UCSD-AML1 (cell line): ENCODE data around the gene MED15.
"Not testable (repeated sequence)": the region's sequence is repeated elsewhere in the genome, so short reads cannot be mapped to it uniquely, and the experiment has no call there.

Experiments
- DNase-seq: peaks from one replicate; lab custom pipeline; 2025; ENCODE audit not compliant: unreplicated experiment; lab: John Stamatoyannopoulos, UW

The MED15 gene

GRCh38 chr22:20581503-20582170, 74.2 kb downstream of the MED15 start:
- DNase-seq = no peak

GRCh38 chr22:20582171-20582511, 74.7 kb downstream of the MED15 start:
- no peak for DNase-seq

- DNase-seq = no peak
Measured at GRCh38 chr22:20582520-20583361, 75.3 kb downstream of the MED15 start.

- no peak for DNase-seq
Measured at GRCh38 chr22:20583471-20583922, 76.1 kb downstream of the MED15 start.

DNA sequence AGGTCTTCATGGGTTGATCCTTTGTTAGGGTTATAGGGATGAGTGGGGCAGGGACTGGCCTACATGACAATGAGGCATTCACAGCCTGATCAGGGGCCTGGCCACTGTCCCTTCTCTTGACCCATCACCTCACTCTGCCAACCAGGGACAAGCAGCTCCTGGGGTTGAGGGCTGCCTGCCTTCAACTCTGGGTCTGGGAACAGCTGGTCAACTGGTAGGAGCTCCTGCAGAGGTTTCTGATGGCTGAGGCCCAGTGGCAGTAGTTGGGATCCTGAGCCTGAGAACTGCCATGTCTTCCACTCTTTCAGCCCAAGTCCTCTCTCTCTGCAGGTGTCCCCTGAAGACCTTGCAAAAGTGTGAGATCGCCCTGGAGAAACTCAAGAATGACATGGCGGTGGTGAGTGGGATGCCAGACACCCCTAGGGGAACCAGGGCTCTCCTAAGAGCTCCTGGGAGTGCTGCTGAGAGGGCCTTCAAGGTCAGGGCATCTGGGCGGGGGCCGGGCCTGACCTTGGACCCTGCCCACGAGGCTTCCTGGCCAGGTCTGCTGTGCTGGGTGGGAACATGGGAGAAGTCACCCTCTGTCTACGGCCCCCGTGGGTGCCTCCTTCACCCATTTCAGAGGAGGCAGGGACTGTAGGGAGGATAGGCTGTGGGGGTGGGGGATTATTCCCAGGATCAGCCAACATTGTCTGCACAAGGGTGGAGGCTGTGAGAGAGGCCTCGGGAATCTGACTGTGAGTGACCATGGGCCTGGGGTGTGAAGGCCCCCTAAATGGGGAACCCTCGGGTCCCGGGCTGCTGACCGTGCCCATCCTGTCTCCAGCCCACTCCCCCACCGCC, 76.8 kb downstream of the MED15 start:
- no peak for DNase-seq

DNA sequence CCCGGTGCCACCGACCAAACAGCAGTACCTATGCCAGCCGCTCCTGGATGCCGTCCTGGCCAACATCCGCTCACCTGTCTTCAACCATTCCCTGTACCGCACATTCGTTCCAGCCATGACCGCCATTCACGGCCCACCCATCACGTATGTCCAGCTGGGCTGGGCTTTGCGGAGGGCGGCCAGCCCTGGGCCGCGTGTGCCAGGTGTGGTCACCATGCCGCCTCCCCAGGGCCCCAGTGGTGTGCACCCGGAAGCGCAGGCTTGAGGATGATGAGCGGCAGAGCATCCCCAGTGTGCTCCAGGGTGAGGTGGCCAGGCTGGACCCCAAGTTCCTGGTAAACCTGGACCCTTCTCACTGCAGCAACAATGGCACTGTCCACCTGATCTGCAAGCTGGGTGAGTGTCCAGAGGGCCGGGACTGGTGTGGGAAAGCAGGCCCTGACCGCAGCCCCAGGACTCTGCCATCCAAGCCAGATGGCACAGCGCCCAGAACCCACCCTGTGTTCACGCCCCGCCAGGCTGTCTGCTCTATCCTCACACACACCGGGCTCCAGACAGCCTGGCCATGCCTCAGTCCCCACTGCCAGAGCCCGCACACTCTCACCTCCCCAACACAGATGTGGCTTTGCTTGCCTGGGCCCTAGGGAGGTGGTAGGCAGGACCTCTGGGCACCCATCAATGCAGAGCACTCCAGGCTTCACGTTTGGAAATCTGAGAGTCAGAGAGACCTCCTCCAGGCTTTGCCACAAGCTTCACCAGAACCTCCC, 77.6 kb downstream of the MED15 start:
- DNase-seq = no peak

DNA sequence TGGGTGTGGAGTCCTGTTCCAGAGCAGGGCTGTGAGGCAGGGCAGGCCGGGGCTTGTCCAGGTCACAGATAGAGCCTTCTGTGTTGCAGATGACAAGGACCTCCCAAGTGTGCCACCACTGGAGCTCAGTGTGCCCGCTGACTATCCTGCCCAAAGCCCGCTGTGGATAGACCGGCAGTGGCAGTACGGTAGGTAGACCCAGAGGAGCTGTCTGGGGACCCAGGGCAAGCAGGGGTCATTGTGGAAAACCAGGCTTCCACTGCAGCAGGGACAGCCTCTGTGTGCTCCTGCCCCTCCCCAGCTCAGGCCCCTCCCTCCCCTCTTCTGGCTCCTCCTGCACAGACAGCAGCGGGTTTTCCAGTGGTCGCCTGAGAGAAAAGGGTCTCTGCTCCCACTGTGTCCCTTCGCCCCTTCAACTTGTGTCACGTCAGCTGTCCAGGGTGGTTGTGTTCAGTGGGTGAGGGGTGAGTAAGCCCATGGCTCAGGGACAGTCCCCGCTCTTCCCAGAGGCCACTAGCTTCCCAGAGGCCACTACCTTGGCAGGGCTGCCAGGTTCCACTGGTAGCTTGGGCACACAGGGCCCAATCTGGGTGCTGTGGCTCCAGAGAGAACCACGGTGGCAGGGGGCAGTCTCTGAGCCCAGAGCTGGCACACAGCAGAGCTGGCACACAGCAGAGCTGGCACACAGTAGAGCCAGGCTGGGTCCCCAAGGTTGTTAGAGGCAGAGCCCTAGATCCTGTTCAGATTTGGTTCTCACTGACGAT, 78.4 kb downstream of the MED15 start:
- DNase-seq = no peak

DNA sequence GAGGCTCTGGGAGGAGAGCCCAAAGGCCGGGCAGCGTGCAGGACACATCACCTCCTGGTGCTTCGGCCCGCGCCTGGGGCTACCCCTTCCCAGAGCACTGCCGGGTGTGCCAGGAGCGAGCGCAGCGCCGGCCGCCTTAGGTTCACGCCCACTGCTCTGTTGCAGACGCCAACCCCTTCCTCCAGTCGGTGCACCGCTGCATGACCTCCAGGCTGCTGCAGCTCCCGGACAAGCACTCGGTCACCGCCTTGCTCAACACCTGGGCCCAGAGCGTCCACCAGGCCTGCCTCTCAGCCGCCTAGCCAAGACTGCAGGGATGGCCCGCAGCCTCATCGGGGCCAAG, 79.0 kb downstream of the MED15 start:
- DNase-seq = no peak

DNA sequence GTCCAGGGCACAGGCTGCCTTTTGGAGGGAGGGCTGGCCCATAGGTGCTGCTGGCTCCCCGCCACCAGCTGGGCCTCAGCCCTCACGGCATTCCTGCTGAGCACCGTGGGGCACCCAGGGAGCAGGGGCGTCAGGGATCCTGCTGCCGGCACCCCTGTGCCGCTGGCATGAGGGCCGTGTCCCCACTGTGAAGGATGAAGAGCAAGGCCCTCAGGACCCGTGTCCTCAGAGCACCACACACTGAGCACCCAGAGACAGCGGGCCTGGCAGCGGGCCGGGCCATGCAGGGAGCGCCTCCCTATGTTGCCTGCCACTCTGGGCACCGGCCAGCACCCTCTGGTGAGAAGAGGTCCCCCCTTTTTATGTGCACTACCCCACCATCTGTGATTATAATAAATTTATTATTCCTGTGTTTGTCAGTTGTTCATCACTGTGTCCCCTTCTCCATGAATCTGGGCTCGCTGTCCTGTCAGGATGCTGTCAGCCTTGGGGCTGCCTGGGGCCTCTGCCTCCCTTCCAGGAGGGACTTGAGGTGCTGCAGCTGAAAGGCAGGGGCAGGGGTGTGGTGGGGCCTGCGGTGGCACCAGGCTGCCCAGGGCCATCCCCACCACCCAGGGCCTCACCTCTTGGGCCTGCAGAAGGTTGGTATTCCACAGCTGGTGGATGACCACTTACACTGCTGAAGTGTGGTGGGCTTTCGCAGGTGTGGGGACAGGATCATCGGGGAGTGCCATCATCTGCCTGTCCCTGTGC, 80.0 kb downstream of the MED15 start:
- no peak for DNase-seq

- no peak for DNase-seq
Measured at GRCh38 chr22:20588092-20588842, 80.9 kb downstream of the MED15 start.

DNA sequence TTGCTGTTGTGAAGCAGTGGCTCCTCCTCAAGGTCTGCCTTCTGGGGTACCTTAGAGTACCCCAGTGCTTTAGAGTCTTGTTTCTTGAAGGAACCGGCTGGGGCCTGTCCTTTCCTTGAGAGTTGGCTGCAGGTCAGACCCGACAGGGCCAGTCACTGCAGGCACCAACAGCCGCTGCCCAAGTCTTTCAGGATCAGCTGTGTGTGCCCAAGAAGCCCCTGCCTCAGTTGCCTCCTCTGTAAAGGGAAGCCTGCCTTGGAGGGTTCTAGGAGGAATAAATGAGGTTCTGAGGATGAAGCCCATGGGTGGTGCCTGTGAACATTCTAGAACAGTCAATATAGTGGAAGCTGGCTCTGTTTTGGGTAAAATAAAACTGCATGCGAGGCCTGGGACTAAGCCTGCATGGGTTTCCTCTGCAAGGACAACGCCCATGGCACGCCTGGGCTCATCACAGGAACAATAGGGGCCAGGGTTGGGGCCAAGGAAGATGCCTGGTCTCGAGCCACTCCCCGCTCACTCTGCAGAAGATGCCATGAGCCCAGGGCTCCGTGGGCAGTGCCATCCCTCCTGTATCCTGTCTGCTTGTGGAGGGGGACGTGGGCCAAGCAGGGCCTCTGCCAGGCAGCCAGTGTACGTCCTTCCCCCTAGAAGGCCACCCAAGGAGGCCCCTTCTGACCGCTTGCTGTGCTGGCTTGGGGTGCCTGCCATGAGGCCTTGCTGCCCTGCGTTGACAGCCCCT, 81.6 kb downstream of the MED15 start:
- no peak for DNase-seq

- DNase-seq = no peak
Measured at GRCh38 chr22:20589614-20590476, 82.4 kb downstream of the MED15 start.

DNA sequence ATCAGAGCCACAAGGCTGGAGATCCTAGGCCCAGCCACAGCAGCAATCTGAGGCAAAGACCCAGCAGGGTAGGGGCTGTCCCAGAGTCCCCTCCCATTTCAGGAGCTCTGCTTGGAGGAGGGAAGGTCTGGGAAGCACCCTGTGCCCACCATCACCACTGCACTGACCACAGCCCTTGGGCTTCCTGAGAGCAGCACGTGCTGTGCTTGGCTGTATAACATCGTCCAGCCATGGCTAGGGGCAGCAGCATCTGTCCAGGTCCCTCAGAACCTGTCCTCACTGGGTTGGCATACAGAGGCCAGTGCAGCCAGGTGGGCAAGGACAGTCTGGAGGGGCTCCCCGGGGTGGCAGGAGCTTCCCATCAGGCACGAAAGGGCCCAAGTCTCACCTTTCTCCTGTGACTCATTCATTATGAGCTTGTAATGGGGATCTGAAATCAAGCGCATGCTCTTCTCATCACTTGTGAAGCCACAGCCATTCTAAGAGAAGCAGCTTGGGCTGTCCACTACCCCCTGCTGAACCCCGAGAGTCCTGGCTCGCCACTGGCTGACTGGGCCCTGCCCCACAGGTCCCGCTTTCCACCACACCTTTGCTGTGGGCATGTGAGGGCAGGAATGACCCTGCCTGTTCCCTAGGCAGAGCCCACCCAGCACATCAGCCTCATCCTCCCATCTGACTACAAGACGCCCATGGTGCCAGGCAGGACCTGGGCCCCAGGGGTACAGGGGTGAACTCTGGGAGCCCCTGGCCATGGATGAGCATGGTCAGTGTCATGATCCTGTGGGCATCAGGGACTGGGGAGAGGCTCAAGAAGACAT, 83.3 kb downstream of the MED15 start:
- DNase-seq = no peak

- DNase-seq = no peak
Measured at GRCh38 chr22:20591295-20591645, 83.9 kb downstream of the MED15 start.

GRCh38 chr22:20591660-20592310, 84.4 kb downstream of the MED15 start:
- no peak for DNase-seq

DNA sequence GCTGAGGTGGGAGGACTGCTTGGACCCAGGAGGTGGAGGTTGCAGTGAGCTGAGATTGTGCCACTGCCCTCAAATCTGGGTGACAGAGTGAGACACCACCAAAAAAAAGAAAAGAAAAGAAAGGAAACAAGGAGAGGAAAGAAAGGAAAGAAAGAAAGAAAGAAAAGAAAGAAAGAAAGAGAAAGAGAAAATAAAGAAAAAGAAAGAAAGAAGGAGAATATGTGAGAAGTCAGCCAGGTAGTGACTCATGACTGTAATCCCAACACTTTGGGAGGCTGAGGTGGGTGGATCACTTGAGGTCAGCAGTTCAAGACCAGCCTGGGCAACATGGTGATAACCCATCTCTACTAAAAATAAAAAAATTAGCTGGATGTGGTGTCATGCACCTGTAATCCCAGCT, 86.6 kb downstream of the MED15 start:
- DNase-seq = not testable (repeated sequence)
